ENCODE data around the gene SLC12A7. TPM values are rescaled to one million over a fixed set of nuclear protein-coding genes. Genes with fewer than 3 reads are reported as not detected.

Gene SLC12A7
- total RNA-seq, 1 experiment from 2014 or later: 28.1 TPM

DNA sequence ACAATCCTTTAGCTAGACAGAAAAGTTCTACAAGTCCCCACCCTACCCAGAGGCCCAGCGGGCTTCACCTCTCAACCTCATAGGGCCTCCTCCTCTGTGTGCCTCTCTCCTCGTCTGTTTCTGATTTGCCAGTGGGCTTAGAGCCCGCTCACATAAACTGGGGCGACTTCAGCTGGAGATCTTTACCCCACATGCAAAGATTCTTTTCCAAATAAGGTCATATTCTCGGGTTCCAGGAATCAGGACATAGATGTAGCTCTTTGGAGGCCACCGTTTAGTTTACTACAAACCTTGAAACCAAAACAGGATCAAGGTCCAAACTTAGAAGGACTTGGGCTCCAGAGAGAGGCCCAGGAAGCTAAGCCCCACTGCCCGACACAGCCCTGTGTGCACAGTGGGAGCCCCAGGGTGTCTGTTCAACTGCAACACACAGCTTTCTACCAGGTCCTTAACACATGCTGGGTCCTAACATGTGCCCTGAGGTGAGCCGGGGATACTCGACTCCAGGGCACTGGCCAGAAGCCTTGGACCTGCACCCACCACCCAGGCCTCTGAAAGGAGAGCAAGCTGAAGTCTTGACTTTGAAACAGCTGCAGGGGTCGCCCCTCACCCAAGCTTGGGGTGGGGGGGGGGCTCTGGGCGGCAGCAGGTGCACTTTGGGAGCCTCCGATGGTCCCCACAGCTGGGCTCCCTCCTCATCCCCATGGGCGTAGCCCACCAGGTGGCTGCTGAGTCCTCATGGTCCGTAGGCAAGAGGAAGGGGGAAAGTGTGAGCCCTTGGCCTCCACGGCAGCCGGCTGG, 26.8 kb upstream of the SLC12A7 start:
- H3K9me3 Mint-ChIP-seq: peaks cover 9% of the 10 kb centered on the region
- TF ChIP-seq PRRX2 (CRISPR knock-in tag; IDR thresholded peaks at IDR 0.05) (no peak), ATF1 (CRISPR knock-in tag; IDR thresholded peaks at IDR 0.05) (no peak), EMX1 (CRISPR knock-in tag; IDR thresholded peaks at IDR 0.05) (no peak), GABPB1 (CRISPR knock-in tag; IDR thresholded peaks at IDR 0.05) (no peak)
- TF ChIP-seq, protein P1, sequence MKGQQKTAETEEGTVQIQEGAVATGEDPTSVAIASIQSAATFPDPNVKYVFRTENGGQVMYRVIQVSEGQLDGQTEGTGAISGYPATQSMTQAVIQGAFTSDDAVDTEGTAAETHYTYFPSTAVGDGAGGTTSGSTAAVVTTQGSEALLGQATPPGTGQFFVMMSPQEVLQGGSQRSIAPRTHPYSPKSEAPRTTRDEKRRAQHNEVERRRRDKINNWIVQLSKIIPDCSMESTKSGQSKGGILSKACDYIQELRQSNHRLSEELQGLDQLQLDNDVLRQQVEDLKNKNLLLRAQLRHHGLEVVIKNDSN (CRISPR knock-in tag; IDR thresholded peaks at IDR 0.05): no peak
- TF ChIP-seq, protein P2, sequence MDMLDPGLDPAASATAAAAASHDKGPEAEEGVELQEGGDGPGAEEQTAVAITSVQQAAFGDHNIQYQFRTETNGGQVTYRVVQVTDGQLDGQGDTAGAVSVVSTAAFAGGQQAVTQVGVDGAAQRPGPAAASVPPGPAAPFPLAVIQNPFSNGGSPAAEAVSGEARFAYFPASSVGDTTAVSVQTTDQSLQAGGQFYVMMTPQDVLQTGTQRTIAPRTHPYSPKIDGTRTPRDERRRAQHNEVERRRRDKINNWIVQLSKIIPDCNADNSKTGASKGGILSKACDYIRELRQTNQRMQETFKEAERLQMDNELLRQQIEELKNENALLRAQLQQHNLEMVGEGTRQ (CRISPR knock-in tag; IDR thresholded peaks at IDR 0.05): no peak
- TF ChIP-seq, protein P3, sequence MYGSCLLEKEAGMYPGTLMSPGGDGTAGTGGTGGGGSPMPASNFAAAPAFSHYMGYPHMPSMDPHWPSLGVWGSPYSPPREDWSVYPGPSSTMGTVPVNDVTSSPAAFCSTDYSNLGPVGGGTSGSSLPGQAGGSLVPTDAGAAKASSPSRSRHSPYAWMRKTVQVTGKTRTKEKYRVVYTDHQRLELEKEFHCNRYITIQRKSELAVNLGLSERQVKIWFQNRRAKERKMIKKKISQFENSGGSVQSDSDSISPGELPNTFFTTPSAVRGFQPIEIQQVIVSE (CRISPR knock-in tag; IDR thresholded peaks at IDR 0.05; ENCODE audit: borderline replicate concordance): no peak
- ATAC-seq (no peak), DNase-seq (ENCODE audit: low spot score) (no peak)
- ChIA-PET POLR2A (interaction anchor here (0.6 kb wide), 1 partner anchor 215 kb away, joined by 3 read pairs; no protein-coding TSS in a partner anchor), CTCF (interaction anchor here (0.5 to 2.3 kb wide), 7 partner anchors 12 to 89 kb away, joined by 3 to 8 read pairs (median 3); no protein-coding TSS in a partner anchor)
- no peak overlapping the region for H3K27ac Mint-ChIP-seq
- no peaks in the 10 kb centered on the region; the same call in 1 of the 2 replicates for H3K27me3 Mint-ChIP-seq (ENCODE audit: low read depth)
- no peak overlapping the region for H3K4me3 Mint-ChIP-seq
- H3K36me3 Mint-ChIP-seq: no peaks in the 10 kb centered on the region
- H3K4me1 Mint-ChIP-seq: peaks cover 10% of the 10 kb centered on the region

DNA sequence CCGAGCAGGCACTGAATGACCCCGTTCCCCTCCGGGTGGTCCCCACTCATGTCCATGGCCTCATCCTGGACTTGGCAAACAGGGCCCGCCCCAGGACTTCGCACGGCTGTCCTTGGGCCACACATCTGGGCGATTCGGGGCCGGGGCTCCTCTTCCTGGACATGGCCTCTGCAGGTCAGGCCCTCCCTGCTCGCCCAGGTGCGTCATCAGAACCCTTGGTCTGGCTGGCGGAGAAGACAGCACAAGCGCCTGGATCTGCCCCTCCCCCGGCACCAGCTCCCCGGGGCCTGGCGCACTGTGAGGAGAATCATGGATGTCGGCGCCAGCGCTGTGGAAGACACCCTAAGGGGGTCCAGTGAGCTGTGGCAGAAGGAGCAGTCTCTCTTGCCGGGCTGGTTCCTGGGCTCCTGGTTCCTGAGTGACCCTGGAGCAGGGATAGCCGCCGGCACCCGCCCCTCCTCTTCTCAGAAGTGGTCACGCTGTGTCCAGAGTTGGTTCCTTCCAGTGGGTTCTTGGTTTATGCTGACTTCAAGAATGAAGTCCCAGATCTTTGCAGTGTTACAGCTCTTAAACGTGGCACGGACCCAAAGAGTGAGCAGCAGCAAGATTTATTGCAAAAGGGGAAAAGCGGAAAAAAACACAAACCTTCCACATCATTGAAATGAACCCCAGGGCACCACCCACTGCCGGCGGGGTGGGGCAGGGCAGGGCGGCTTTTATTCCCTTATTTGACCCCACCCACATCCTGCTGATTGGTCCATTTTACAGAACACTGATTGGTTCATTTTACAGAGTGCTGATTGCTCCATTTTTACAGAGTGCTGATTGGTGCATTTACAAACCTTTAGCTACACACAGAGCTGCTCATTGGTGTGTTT, 25.9 kb upstream of the SLC12A7 start:
- TF ChIP-seq, protein P4, sequence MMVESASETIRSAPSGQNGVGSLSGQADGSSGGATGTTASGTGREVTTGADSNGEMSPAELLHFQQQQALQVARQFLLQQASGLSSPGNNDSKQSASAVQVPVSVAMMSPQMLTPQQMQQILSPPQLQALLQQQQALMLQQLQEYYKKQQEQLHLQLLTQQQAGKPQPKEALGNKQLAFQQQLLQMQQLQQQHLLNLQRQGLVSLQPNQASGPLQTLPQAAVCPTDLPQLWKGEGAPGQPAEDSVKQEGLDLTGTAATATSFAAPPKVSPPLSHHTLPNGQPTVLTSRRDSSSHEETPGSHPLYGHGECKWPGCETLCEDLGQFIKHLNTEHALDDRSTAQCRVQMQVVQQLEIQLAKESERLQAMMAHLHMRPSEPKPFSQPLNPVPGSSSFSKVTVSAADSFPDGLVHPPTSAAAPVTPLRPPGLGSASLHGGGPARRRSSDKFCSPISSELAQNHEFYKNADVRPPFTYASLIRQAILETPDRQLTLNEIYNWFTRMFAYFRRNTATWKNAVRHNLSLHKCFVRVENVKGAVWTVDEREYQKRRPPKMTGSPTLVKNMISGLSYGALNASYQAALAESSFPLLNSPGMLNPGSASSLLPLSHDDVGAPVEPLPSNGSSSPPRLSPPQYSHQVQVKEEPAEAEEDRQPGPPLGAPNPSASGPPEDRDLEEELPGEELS (CRISPR knock-in tag; IDR thresholded peaks at IDR 0.05): no peak
- TF ChIP-seq NFYB (CRISPR knock-in tag; conservative IDR thresholded peaks at IDR 0.05; ENCODE audit: low read depth): peak; percentile 72
- TF ChIP-seq ZNF263 (CRISPR knock-in tag; IDR thresholded peaks at IDR 0.05; ENCODE audit: low read depth): no peak
- TF ChIP-seq, protein P5, sequence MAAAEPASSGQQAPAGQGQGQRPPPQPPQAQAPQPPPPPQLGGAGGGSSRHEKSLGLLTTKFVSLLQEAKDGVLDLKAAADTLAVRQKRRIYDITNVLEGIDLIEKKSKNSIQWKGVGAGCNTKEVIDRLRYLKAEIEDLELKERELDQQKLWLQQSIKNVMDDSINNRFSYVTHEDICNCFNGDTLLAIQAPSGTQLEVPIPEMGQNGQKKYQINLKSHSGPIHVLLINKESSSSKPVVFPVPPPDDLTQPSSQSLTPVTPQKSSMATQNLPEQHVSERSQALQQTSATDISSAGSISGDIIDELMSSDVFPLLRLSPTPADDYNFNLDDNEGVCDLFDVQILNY (CRISPR knock-in tag; IDR thresholded peaks at IDR 0.05): no peak
- no peak for TF ChIP-seq ELF4 (CRISPR knock-in tag; IDR thresholded peaks at IDR 0.05; ENCODE audit: low read depth)
- Mint-ChIP-seq H3K9me3 (peaks cover 9% of the 10 kb centered on the region), H3K36me3 (no peaks in the 10 kb centered on the region), H3K4me1 (peaks cover 12% of the 10 kb centered on the region), H3K4me3 (no peak overlapping the region), H3K27me3 (ENCODE audit: low read depth) (no peaks in the 10 kb centered on the region; the same call in 1 of the 2 replicates), H3K27ac (no peak overlapping the region)
- ATAC-seq (no peak), DNase-seq (ENCODE audit: low spot score) (no peak)
- CTCF ChIA-PET: interaction anchor here (0.7 to 2.1 kb wide), 5 partner anchors 13 to 214 kb away, joined by 3 to 5 read pairs (median 3); no protein-coding TSS in a partner anchor
- POLR2A ChIA-PET: interaction anchor here (0.6 to 1.4 kb wide), 2 partner anchors 25 to 216 kb away, joined by 3 to 4 read pairs; no protein-coding TSS in a partner anchor

DNA sequence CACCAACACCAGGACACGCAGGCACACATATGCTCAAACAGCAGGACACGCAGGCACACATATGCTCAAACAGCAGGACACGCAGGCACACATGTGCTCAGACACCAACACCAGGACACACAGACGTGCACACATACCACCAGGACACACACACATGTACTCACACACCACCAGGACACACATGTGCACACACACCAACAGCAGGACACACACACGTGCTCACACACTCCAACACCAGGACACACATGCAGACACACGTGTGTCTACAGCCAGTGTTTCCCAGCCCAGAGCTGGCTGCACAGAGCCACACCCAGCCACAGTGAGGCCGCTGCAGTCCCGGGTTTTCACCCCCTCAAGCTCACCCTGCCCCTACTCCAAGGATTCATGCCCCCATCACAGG, 25.0 kb upstream of the SLC12A7 start:
- CTCF ChIA-PET: interaction anchor here (1.1 kb wide), 1 partner anchor 213 kb away, joined by 3 read pairs; no protein-coding TSS in a partner anchor
- H3K27me3 Mint-ChIP-seq (ENCODE audit: low read depth): no peaks in the 10 kb centered on the region; the same call in 1 of the 2 replicates
- TF ChIP-seq SP1 (CRISPR knock-in tag; conservative IDR thresholded peaks at IDR 0.05) (no peak), CBFB (CRISPR knock-in tag; IDR thresholded peaks at IDR 0.05; ENCODE audit: low read depth) (no peak), ZNF121 (CRISPR knock-in tag; IDR thresholded peaks at IDR 0.05) (no peak), MXD4 (CRISPR knock-in tag; IDR thresholded peaks at IDR 0.05; ENCODE audit: borderline replicate concordance) (no peak), CREM (CRISPR knock-in tag; IDR thresholded peaks at IDR 0.05) (no peak)
- TF ChIP-seq, protein P6, sequence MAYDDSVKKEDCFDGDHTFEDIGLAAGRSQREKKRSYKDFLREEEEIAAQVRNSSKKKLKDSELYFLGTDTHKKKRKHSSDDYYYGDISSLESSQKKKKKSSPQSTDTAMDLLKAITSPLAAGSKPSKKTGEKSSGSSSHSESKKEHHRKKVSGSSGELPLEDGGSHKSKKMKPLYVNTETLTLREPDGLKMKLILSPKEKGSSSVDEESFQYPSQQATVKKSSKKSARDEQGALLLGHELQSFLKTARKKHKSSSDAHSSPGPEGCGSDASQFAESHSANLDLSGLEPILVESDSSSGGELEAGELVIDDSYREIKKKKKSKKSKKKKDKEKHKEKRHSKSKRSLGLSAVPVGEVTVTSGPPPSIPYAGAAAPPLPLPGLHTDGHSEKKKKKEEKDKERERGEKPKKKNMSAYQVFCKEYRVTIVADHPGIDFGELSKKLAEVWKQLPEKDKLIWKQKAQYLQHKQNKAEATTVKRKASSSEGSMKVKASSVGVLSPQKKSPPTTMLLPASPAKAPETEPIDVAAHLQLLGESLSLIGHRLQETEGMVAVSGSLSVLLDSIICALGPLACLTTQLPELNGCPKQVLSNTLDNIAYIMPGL (CRISPR knock-in tag; IDR thresholded peaks at IDR 0.05): no peak
- TF ChIP-seq, protein P2 (CRISPR knock-in tag; IDR thresholded peaks at IDR 0.05): no peak
- TF ChIP-seq, protein P7, sequence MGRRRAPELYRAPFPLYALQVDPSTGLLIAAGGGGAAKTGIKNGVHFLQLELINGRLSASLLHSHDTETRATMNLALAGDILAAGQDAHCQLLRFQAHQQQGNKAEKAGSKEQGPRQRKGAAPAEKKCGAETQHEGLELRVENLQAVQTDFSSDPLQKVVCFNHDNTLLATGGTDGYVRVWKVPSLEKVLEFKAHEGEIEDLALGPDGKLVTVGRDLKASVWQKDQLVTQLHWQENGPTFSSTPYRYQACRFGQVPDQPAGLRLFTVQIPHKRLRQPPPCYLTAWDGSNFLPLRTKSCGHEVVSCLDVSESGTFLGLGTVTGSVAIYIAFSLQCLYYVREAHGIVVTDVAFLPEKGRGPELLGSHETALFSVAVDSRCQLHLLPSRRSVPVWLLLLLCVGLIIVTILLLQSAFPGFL (CRISPR knock-in tag; IDR thresholded peaks at IDR 0.05; ENCODE audit: borderline replicate concordance): no peak

More for the DNA sequence above, 25.0 kb upstream of the SLC12A7 start:
- Mint-ChIP-seq H3K9me3 (peaks cover 9% of the 10 kb centered on the region), H3K36me3 (no peaks in the 10 kb centered on the region), H3K4me3 (no peak overlapping the region), H3K4me1 (peaks cover 12% of the 10 kb centered on the region), H3K27ac (peak overlapping the region; percentile 57; the same call in 1 of the 2 replicates)
- DNase-seq (ENCODE audit: low spot score): no peak
- POLR2A ChIA-PET: interaction anchor here (1.4 kb wide), 1 partner anchor 24 kb away, joined by 4 read pairs; no protein-coding TSS in a partner anchor
- ATAC-seq: no peak
